HG03558 (cell line): ENCODE measurements around the gene AK1.
"Not testable (repeated sequence)": the region's sequence is repeated elsewhere in the genome, so short reads cannot be mapped to it uniquely, and the experiment has no call there.

ENCODE experiments used
- ATAC-seq: cut with Tn5 transposase; IDR thresholded peaks from one replicate; pipeline ENCODE4 v1.9.1; 2021; ENCODE audit warnings: moderate number of reproducible peaks; ENCODE audit not compliant: unreplicated experiment; ENCODE audit errors: extremely low read depth

The AK1 gene

DNA sequence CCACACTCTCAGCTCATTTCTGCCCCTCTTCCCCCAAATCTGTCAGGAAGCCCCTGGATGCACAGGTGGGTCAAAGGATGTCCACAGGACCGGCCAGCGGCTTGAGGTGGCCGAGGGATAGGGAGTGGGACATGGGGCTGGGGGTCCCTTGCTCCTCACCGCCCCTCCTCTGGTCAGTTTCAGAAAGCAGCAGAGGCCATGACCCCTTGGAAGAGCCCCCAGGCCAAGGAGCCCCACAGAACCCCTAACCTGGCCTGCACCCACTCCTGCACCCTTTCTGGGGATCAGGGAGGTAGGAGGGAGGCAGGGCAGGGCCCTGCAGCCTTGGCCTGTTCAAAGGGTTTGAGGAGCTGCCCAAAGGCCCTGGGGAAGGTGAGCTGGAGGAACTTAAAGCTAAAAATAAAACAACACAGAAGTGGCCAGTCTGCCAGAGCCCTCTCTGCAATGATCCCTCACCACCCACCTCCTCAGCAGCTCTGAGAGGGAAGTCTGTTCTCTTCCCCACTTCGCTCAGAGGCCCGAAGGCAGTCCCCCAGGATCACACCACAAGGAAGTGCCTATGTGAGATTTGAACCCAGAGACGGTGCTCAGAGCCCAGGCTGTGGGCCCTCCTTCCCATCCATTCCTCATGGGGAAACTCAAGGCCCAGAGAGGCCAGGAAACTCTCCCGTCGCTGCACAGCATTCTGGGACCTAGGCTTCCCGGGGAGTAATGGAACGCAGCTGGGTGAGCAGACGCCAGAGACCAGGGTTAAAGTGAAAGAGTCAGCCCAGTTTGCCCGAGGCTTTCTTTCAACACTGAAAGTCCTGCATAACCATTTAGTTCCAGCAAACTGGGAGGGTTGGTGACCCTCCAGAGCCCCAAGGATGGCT lies 23.9 kb downstream of the AK1 start:
- ATAC-seq, result no peak

- ATAC-seq, result no peak
These were observed 24.6 kb downstream of the AK1 start for GRCh38 chr9:127852829-127853228.

GRCh38 chr9:127850286-127850830 lies 27.1 kb downstream of the AK1 start:
- no peak for ATAC-seq

GRCh38 chr9:127848756-127849504 lies 28.5 kb downstream of the AK1 start:
- no peak for ATAC-seq

- no peak for ATAC-seq
These were observed 29.4 kb downstream of the AK1 start for GRCh38 chr9:127847833-127848755.

GRCh38 chr9:127847178-127847510 lies 30.3 kb downstream of the AK1 start:
- ATAC-seq, result no peak

DNA sequence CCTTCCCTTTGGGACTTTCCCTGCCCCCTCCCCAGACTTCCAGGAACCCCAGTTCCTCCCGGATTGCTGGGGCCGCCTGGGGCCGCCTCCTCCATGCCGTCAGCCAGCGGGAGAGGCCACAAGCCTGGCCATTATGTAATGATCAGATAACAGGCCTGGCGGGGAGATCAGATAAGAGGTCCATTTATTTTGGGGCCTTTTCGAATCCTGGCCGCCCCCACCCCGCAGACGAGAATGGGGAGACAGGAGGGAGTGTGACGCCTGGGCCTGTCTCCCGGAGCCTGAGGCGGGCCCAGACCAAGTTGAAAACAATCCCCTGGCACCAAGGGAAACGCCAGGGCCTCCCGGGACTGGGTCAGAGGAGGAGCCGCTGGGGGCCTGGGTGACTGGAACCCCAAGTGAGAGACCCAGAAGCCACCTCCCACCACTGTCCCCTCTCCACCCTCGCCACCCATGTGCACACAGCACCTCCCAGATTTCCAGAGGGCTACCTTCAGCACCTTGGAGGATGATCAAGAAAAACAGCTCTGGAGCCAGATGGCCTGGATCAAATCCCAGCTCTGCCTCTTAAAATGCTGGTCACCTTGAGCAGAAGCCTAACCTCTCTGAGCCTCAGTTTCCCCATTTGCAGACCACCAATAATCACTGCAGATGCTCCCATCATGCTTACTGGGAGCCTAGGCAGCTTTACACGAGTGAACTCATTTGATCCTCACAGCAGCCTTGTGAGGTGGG lies 30.9 kb downstream of the AK1 start:
- no peak for ATAC-seq

GRCh38 chr9:127845619-127846018 lies 31.9 kb downstream of the AK1 start:
- ATAC-seq, result not testable (repeated sequence)

DNA sequence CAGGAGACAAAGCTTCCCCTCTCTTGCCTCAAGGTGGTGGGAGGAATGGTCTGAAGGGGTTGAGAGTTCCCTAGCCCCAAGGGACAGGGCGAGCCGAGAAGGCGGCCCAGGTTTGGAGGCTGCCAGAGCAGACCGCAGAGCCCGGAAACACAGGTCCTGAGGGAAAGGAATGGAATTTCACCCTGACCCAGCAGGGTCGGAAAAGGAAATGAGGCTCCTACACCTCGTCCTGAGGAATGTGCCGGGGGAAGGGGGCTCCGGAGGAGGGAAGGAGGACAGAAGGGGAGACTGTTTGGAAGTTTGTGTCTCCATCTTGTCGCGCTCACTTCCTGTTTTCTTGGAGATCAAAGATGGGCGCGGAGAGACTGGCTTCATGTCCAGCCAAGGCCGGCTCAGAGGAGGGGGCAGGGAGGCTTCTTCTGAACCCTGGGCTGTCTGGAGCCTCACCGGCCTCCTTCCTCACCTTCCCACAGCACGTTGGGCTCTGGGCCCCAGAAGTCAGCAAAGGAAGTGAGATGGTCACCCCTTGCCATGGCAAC lies 32.6 kb downstream of the AK1 start:
- no peak for ATAC-seq

GRCh38 chr9:127841087-127841835 lies 36.2 kb downstream of the AK1 start:
- no peak for ATAC-seq

GRCh38 chr9:127838375-127839078 lies 38.9 kb downstream of the AK1 start:
- no peak for ATAC-seq

DNA sequence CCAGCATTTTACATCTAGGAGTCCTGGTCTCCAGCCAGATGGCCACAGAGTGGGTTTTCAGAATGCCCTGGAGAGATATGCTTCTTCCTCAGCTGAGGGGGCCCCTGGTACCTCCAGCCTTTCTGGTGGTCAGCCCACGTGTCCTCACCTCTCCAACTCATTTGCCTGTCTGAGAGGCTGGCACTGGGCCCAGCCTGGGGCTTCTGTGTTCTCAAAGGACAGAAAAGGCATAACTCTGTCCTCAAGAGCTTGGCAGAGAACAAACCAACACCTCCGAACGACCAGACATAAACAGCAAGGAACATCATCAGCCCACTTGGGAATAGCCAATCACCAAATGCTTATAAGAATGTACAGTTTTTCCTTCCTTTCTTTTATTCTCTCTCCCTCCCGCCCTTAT lies 40.1 kb downstream of the AK1 start:
- no peak for ATAC-seq

DNA sequence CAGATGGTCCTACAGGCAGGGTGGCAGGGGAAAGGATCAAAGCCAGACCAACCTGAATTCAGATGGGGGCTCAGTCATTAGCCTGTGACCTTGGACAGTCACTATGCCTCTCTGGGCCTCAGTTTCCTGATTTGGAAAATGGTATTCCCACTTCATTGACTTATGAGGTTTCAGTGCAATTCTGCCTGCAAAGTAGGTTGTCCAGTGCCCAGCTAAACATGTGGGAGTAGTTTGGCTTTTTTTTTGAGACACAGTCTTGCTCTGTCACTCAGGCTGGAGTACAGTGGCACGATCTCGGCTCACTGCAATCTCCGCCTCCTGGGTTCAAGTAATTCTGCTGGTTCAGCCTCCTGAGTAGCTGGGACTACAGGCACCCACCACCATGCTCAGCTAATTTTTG lies 40.9 kb downstream of the AK1 start:
- not testable (repeated sequence) for ATAC-seq

- ATAC-seq, result no peak
These were observed 41.4 kb downstream of the AK1 start for GRCh38 chr9:127835991-127836516.

- ATAC-seq, result no peak
These were observed 43.9 kb downstream of the AK1 start for GRCh38 chr9:127833555-127833954.

GRCh38 chr9:127832248-127832647 lies 45.2 kb downstream of the AK1 start:
- no peak for ATAC-seq

DNA sequence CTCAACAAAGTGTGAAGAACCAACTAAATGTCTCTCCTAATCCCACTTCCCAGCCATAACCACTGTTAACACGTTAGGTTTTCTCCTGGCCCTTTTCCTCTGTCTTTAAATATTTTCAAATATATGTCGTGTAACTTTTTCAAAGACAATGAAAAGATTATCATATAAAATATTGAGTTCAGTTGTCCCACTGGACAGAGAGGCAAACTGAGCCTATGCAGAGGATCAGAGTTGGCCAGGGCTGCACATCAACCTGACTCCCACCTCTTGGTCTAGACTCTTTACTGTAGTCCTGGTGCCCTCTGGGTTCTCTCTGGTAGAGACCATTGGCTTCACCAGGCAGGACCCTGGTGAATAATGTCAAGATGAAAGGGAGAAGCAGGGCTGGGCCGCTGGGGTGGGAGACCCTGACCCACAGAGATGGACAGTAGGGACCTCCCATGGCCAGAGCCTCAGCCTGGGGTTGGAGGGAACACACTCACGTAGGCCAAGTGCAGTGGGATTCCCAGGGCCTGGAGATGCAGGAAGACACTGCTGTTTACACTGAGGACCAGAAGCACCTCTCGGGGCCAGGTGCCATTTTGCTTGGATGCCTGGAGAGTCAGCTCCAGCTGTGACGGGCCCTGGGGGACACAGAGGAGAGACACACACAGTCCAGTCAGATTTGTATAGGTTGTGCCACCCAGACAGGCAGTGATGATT lies 48.1 kb downstream of the AK1 start:
- no peak for ATAC-seq
